ENCODE data around the gene LRRC4C.

GRCh38 chr11:40100162-40100553 is 1359.3 kb downstream of the LRRC4C start:
- TF ChIP-seq CTCF (IDR thresholded peaks at IDR 0.05) = no peak
- no peak for TF ChIP-seq POLR2A (IDR thresholded peaks at IDR 0.05)
